Right atrium auricular region (tissue), 2 donors: ENCODE results near the gene GTSE1. TPM values are rescaled to one million over a fixed set of nuclear protein-coding genes. Genes with fewer than 3 reads are reported as not detected.

Experiments used
- DNase-seq: peaks from one replicate; pipeline ENCODE4 v3.0.0-alpha.2; 2019; ENCODE audit warnings: low spot score
- H3K27ac ChIP-seq, 2 donors: fragments of 200-600 bp; sonication (generic); 1 replicate in 1 of 2; 2 replicates in 1 of 2; pipeline ENCODE4 v1.5.1; 2016 to 2019
- H3K27me3 ChIP-seq, 2 donors: fragments of 200-600 bp; sonication (generic); one replicate each; pipeline versions ENCODE4 v1.5.1 to v1.6.0; 2017 to 2019
- H3K36me3 ChIP-seq: fragments of 200-600 bp; sonication (generic); one replicate; pipeline ENCODE4 v1.5.1; 2016
- H3K4me1 ChIP-seq, 2 donors: fragments of 200-600 bp; sonication (generic); one replicate each; pipeline versions ENCODE4 v1.5.1 to v1.6.0; 2017 to 2019
- H3K4me3 ChIP-seq, 2 donors: fragments of 200-600 bp; sonication (generic); 1 replicate in 1 of 2; 2 replicates in 1 of 2; pipeline ENCODE4 v1.5.1; 2017 to 2019; ENCODE audit warnings: mild to moderate bottlenecking in 1 of 2, moderate library complexity in 1 of 2
- H3K9me3 ChIP-seq, 2 donors: fragments of 200-600 bp; sonication (generic); one replicate each; pipeline ENCODE4 v1.5.1; 2019
- CTCF ChIP-seq, 2 donors: fragments of 200-600 bp; sonication (generic); IDR thresholded peaks; one replicate each; pipeline ENCODE4 v1.5.1; 2019; ENCODE audit warnings: antibody characterized with exemption in 2 of 2
- total RNA-seq, 2 donors: library from RNA; depleted of rRNA; stranded (reverse); fragments of >200 nt; gene quantifications; one replicate each; pipeline ENCODE4 v1.1.0, GENCODE V29; 2016

GTSE1 gene
- total RNA-seq, 2 donors from 2014 or later: 0.16 to 0.63 TPM

GRCh38 chr22:46276563-46276962, 20.1 kb upstream of the GTSE1 start:
- Histone ChIP-seq H3K27me3 (no peaks in the 10 kb centered on the region), H3K4me1 (peaks cover 0 to 16% of the 10 kb centered on the region in 2 donors), H3K9me3 (no peaks in the 10 kb centered on the region), H3K4me3 (no peak overlapping the region), H3K36me3 (peaks cover 94% of the 10 kb centered on the region), H3K27ac (no peak overlapping the region)
- DNase-seq: no peak
- TF ChIP-seq CTCF (IDR thresholded peaks at IDR 0.05): no peak

GRCh38 chr22:46278656-46279645, 17.7 kb upstream of the GTSE1 start:
- Histone ChIP-seq H3K4me1 (peaks cover 0 to 9% of the 10 kb centered on the region in 2 donors), H3K4me3 (no peak overlapping the region), H3K9me3 (no peaks in the 10 kb centered on the region), H3K36me3 (peaks cover 96% of the 10 kb centered on the region), H3K27ac (no peak overlapping the region), H3K27me3 (no peaks in the 10 kb centered on the region)
- DNase-seq: no peak
- TF ChIP-seq CTCF (IDR thresholded peaks at IDR 0.05): no peak

GRCh38 chr22:46280063-46280817, 16.4 kb upstream of the GTSE1 start:
- H3K27ac ChIP-seq: peak overlapping the region in 1 of 2 donors; percentile 59
- no peak for TF ChIP-seq CTCF (IDR thresholded peaks at IDR 0.05)
- no peak overlapping the region for H3K4me3 ChIP-seq
- DNase-seq: no peak
- no peaks in the 10 kb centered on the region for H3K27me3 ChIP-seq
- no peaks in the 10 kb centered on the region for H3K9me3 ChIP-seq
- H3K36me3 ChIP-seq: peaks cover 95% of the 10 kb centered on the region
- H3K4me1 ChIP-seq: peaks cover 0 to 9% of the 10 kb centered on the region in 2 donors

- peaks cover 0 to 9% of the 10 kb centered on the region in 2 donors for H3K4me1 ChIP-seq
- no peak for DNase-seq
- no peaks in the 10 kb centered on the region for H3K9me3 ChIP-seq
- H3K4me3 ChIP-seq: no peak overlapping the region
- TF ChIP-seq CTCF (IDR thresholded peaks at IDR 0.05): no peak
- peaks cover 95% of the 10 kb centered on the region for H3K36me3 ChIP-seq
- no peak overlapping the region for H3K27ac ChIP-seq
- no peaks in the 10 kb centered on the region for H3K27me3 ChIP-seq
Measured at GRCh38 chr22:46280999-46281623, 15.6 kb upstream of the GTSE1 start.

GRCh38 chr22:46281866-46282678, 14.6 kb upstream of the GTSE1 start:
- H3K9me3 ChIP-seq: no peaks in the 10 kb centered on the region

More at GRCh38 chr22:46281866-46282678, 14.6 kb upstream of the GTSE1 start:
- Histone ChIP-seq H3K4me3 (no peak overlapping the region), H3K4me1 (peaks cover 0 to 9% of the 10 kb centered on the region in 2 donors), H3K36me3 (peaks cover 96% of the 10 kb centered on the region), H3K27me3 (no peaks in the 10 kb centered on the region), H3K27ac (no peak overlapping the region)
- no peak for DNase-seq
- no peak for TF ChIP-seq CTCF (IDR thresholded peaks at IDR 0.05)
